Nephron (organoid): ENCODE results near the gene ABAT.

Experiments used
- H3K27ac Mint-ChIP-seq, 3 experiments: 2 replicates each; pipeline ENCODE4 v1.8.0; 2020; ENCODE audit warnings: mixed read lengths in 3 of 3, mild to moderate bottlenecking in 2 of 3, moderate library complexity in 1 of 3
- H3K27me3 Mint-ChIP-seq: 2 replicates; pipeline ENCODE4 v1.8.0; 2021; ENCODE audit warnings: low read depth, mild to moderate bottlenecking, moderate library complexity, mixed read lengths
- H3K36me3 Mint-ChIP-seq: 2 replicates; pipeline ENCODE4 v1.8.0; 2020; ENCODE audit warnings: low read depth, mixed read lengths
- H3K4me1 Mint-ChIP-seq: 2 replicates; pipeline ENCODE4 v1.8.0; 2020; ENCODE audit warnings: mixed read lengths
- H3K4me3 Mint-ChIP-seq, 3 experiments: 2 replicates each; pipeline ENCODE4 v1.8.0; 2020; ENCODE audit warnings: mild to moderate bottlenecking in 3 of 3, mixed read lengths in 3 of 3, moderate library complexity in 2 of 3
- H3K9me3 Mint-ChIP-seq: 2 replicates; pipeline ENCODE4 v1.8.0; 2020; ENCODE audit warnings: mixed read lengths
- CTCF ChIP-seq, 3 experiments: fragments of 200-600 bp; sonication (generic); IDR thresholded peaks; one replicate each; pipeline ENCODE4 v1.5.0; 2021; ENCODE audit warnings: antibody characterized with exemption in 3 of 3; ENCODE audit not compliant: unreplicated experiment in 3 of 3

ABAT gene

GRCh38 chr16:8763083-8763482 lies 88.7 kb downstream of the ABAT start:
- Mint-ChIP-seq H3K9me3 (no peaks in the 10 kb centered on the region), H3K36me3 (peaks cover 31% of the 10 kb centered on the region), H3K27me3 (no peaks in the 10 kb centered on the region), H3K4me3 (no peak overlapping the region), H3K4me1 (no peaks in the 10 kb centered on the region), H3K27ac (no peak overlapping the region)
- no peak for TF ChIP-seq CTCF (IDR thresholded peaks at IDR 0.05; ENCODE audit: unreplicated experiment in 3 of 3)

GRCh38 chr16:8763899-8764298 lies 89.5 kb downstream of the ABAT start:
- no peaks in the 10 kb centered on the region for H3K27me3 Mint-ChIP-seq
- no peak overlapping the region for H3K4me3 Mint-ChIP-seq
- H3K9me3 Mint-ChIP-seq, result no peaks in the 10 kb centered on the region
- no peaks in the 10 kb centered on the region for H3K4me1 Mint-ChIP-seq
- H3K27ac Mint-ChIP-seq, result no peak overlapping the region
- H3K36me3 Mint-ChIP-seq, result peaks cover 38% of the 10 kb centered on the region
- TF ChIP-seq CTCF (IDR thresholded peaks at IDR 0.05; ENCODE audit: unreplicated experiment in 3 of 3), result no peak

- Mint-ChIP-seq H3K27ac (no peak overlapping the region), H3K9me3 (no peaks in the 10 kb centered on the region), H3K36me3 (peaks cover 40% of the 10 kb centered on the region), H3K4me1 (no peaks in the 10 kb centered on the region), H3K4me3 (no peak overlapping the region), H3K27me3 (no peaks in the 10 kb centered on the region)
- no peak for TF ChIP-seq CTCF (IDR thresholded peaks at IDR 0.05; ENCODE audit: unreplicated experiment in 3 of 3)
Observed at GRCh38 chr16:8764525-8765250, 90.3 kb downstream of the ABAT start.

DNA sequence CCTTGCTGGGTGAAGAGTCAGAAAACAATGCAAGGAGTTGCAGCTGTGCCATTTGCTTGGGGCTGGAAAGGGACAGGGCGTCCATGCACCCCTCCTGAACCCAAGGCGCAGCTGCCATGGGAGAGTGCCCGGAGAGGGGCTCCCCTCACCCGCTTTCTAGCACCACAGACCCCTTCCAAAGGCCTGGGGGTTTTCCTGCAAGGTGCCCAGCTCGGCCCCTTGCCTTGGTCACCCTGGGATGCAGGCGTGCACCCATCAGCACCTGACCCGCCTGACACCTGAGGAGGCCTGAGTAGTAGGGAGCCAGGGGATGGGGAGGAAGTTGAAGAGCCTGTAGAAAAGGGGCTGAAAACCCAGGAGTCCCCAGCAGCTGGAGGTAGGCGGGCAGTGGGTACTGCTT lies 92.8 kb downstream of the ABAT start:
- no peak overlapping the region for H3K27ac Mint-ChIP-seq
- peaks cover 29% of the 10 kb centered on the region for H3K36me3 Mint-ChIP-seq
- TF ChIP-seq CTCF (IDR thresholded peaks at IDR 0.05; ENCODE audit: unreplicated experiment in 3 of 3), result no peak

DNA sequence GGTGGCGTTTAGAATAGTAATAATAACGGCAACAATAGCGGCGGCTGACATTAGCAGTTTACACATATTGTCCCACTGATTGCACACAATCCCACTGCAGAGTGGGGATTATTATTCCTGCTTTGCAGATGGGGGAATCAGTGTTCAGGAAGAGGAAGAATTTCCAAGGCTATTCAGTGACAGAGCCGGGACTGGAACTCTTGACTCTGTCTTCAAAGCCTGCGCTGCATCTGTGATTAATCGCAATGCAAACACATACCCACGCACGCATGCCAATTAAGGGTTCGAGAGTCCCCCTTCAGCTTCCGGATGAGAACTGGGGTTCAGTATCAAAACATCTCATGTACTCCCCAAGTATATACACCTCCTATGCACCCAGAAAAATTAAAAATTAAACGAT lies 93.9 kb downstream of the ABAT start:
- Mint-ChIP-seq H3K36me3 (peaks cover 36% of the 10 kb centered on the region), H3K27me3 (no peaks in the 10 kb centered on the region)
- no peak for TF ChIP-seq CTCF (IDR thresholded peaks at IDR 0.05; ENCODE audit: unreplicated experiment in 3 of 3)

More for the DNA sequence above, 92.8 kb downstream of the ABAT start:
- H3K4me3 Mint-ChIP-seq, result no peak overlapping the region
- H3K27me3 Mint-ChIP-seq, result no peaks in the 10 kb centered on the region
- H3K9me3 Mint-ChIP-seq, result no peaks in the 10 kb centered on the region
- no peaks in the 10 kb centered on the region for H3K4me1 Mint-ChIP-seq

GRCh38 chr16:8768692-8769091 lies 94.3 kb downstream of the ABAT start:
- no peaks in the 10 kb centered on the region for H3K9me3 Mint-ChIP-seq
- no peak for TF ChIP-seq CTCF (IDR thresholded peaks at IDR 0.05; ENCODE audit: unreplicated experiment in 3 of 3)

More for the DNA sequence above, 93.9 kb downstream of the ABAT start:
- Mint-ChIP-seq H3K9me3 (no peaks in the 10 kb centered on the region), H3K27ac (no peak overlapping the region), H3K4me3 (no peak overlapping the region), H3K4me1 (no peaks in the 10 kb centered on the region)

More at GRCh38 chr16:8768692-8769091, 94.3 kb downstream of the ABAT start:
- no peaks in the 10 kb centered on the region for H3K4me1 Mint-ChIP-seq
- H3K27ac Mint-ChIP-seq, result no peak overlapping the region
- H3K36me3 Mint-ChIP-seq, result peaks cover 40% of the 10 kb centered on the region
- H3K4me3 Mint-ChIP-seq, result no peak overlapping the region
- H3K27me3 Mint-ChIP-seq, result no peaks in the 10 kb centered on the region
